MM.1S (cell line): ENCODE data around the gene RPS29.

Experiments
- CTCF ChIP-seq: fragments of 300-600 bp; sonication (generic); IDR thresholded peaks from 2 replicates; pipeline ENCODE4 v1.5.1; 2016; ENCODE audit warnings: antibody characterized with exemption, low read length, mixed read lengths
- EZH2 ChIP-seq: fragments of 300-600 bp; sonication (generic); optimal IDR thresholded peaks from 2 replicates; pipeline ENCODE3; 2017; ENCODE audit warnings: low read depth, mild to moderate bottlenecking, antibody characterized with exemption, low read length, mixed read lengths
- EZH2phosphoT487 ChIP-seq: fragments of 300-600 bp; sonication (generic); IDR thresholded peaks from 2 replicates; pipeline ENCODE4 v1.6.1; 2018; ENCODE audit warnings: antibody characterized with exemption, low read length

GRCh38 chr14:49612251-49612650 lies 26.1 kb upstream of the RPS29 start:
- TF ChIP-seq CTCF = no peak
- no peak for TF ChIP-seq EZH2
- no peak for TF ChIP-seq EZH2phosphoT487
